Measurements from ENCODE around the gene FSIP1.

Gene FSIP1

GRCh38 chr15:39622660-39623516, 159.8 kb downstream of the FSIP1 start:
- no peak overlapping the region for H3K27ac ChIP-seq
- DNase-seq (ENCODE audit: low spot score), result no peak
- H3K4me3 ChIP-seq, result no peak overlapping the region
- no peak for TF ChIP-seq CTCF (IDR thresholded peaks at IDR 0.05)

DNA sequence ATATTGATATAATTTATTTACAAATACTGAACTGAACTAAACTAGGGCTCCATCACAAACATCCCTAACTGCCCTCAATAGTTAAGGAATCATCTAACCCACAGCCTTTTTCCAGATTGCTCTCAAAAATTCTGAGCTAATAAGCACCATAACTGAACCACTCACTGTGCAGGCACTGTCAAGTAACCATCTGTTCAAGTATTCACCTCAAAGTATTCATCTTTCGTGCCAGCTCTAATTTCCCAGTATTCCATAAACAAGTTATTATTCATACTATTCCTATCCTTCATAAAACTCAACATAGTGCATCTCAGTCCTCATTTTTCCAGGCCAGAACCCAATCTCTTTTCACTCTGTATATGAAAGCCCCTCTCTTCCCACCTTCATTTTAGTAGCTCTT, 160.7 kb downstream of the FSIP1 start:
- DNase-seq (ENCODE audit: low spot score), result no peak
- no peak overlapping the region for H3K4me3 ChIP-seq
- no peak for TF ChIP-seq CTCF (IDR thresholded peaks at IDR 0.05)
- H3K27ac ChIP-seq, result no peak overlapping the region

GRCh38 chr15:39621210-39621609, 161.4 kb downstream of the FSIP1 start:
- Histone ChIP-seq H3K27ac (no peak overlapping the region), H3K4me3 (no peak overlapping the region)
- no peak for DNase-seq (ENCODE audit: low spot score)
- no peak for TF ChIP-seq CTCF (IDR thresholded peaks at IDR 0.05)

DNA sequence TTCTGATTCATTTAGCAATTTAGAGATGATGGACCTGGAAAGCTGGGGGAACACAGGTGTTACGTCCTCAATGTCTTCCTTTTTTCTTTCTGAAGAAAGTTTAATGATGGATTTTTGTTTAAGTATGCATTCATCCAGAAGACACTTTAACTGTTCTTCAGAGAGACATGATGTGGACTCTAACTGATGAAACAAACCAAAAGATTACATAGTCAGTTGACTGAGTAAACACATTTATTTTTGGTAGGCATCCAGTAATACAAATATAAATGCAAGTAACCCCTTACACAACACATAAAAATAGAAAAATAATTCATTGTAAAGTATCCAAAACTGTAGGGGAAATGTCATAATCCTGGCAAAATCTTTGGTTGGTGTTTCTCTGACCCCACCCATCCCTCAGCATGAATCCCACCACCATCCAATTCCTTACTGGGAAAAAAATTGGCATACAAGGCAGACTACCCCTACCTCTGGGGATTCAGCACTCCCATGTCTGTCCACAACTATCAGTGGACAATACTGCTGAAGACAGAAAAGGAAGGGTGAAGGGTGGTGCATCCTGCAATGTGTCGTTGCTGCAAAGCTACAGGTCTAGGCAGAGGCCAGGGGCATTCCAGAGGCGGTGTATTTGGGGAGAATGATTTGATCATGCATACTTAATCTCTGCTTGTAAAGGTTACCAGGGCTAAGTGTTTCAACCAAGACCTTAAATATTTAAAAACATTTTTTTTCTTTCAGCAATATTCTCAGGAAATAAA, 164.4 kb downstream of the FSIP1 start:
- no peak overlapping the region for H3K4me3 ChIP-seq
- TF ChIP-seq CTCF (IDR thresholded peaks at IDR 0.05), result no peak
- no peak for DNase-seq (ENCODE audit: low spot score)
- no peak overlapping the region for H3K27ac ChIP-seq

- no peak for TF ChIP-seq CTCF (IDR thresholded peaks at IDR 0.05)
- H3K27ac ChIP-seq, result no peak overlapping the region
- DNase-seq (ENCODE audit: low spot score), result no peak
- H3K4me3 ChIP-seq, result no peak overlapping the region
These were observed 165.7 kb downstream of the FSIP1 start for GRCh38 chr15:39616731-39617455.

- H3K4me3 ChIP-seq, result no peak overlapping the region
- no peak overlapping the region for H3K27ac ChIP-seq
- DNase-seq (ENCODE audit: low spot score), result no peak
- no peak for TF ChIP-seq CTCF (IDR thresholded peaks at IDR 0.05)
These were observed 168.8 kb downstream of the FSIP1 start for GRCh38 chr15:39613861-39614260.

Measured in coronary artery (tissue), 2 donors.